Measurements from ENCODE around the gene NLRP6.
"Not testable (repeated sequence)": the region's sequence is repeated elsewhere in the genome, so short reads cannot be mapped to it uniquely, and the experiment has no call there.

NLRP6 gene

GRCh38 chr11:319121-319887, 41.1 kb downstream of the NLRP6 start:
- DNase-seq (ENCODE audit: low read depth in 3 of 3, low spot score in 1 of 3), result not testable (repeated sequence)

DNA sequence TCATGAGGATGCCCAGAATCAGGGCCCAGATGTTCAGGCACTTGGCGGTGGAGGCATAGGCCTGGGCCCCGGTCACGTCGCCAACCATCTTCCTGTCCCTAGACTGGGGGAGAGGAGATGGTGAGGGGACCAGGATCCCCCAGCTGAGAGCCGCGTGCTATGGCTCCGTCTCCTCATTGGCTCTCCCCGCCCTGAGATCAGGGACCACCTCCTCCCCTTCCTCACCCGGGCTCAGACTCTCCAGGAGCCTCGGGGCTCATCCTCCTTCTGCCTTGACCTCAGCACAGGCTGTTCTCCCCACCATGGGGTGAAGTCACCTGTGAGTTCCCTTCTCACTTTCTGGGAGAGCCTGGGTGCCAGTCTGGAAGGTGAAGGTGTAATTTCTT, 41.7 kb downstream of the NLRP6 start:
- DNase-seq (ENCODE audit: low read depth in 3 of 3, low spot score in 1 of 3), result not testable (repeated sequence)

- no peak for DNase-seq (ENCODE audit: low read depth in 3 of 3, low spot score in 1 of 3)
Observed at GRCh38 chr11:324156-324555, 45.9 kb downstream of the NLRP6 start.

DNA sequence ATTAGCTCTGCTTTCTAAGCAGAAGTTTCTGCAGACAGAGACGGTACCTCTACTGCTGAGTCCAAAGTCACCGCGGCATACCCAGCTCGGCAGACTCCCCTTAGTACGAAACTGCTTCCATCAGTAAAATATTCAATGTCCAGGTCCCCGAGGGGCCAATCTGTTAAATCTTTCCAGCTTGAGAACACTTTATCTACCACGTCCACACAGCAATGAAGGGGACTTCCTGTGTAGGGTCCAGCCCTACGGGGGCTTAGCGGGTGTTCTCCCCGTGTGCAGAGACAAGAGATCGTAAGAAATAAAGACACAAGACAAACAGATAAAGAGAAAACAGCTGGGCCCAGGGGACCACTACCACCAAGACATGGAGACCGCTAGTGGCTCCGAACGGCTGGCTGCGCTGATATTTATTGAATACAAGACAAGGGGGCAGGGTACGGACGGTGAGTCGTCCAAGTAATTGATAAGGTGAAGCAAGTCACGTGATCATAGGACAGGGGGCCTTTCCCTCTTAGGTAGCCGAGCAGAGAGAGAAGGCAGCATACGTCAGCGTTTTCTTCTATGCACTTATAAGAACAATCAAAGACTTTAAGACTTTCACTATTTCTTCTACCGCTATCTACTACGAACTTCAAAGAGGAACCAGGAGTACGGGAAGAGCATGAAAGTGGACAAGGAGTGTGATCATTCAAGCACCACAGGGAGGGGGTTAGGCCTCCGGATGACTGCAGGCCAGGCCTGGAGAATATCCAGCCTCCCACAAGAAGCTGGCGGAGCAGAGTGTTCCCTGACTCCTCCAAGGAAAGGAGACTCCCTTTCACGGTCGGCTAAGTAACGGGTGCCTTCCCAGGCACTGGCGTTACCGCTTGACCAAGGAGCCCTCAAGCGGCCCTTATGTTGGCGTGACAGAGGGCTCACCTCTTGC, 46.6 kb downstream of the NLRP6 start:
- DNase-seq (ENCODE audit: low read depth in 3 of 3, low spot score in 1 of 3), result not testable (repeated sequence)

GRCh38 chr11:325796-326591, 47.8 kb downstream of the NLRP6 start:
- no peak for DNase-seq (ENCODE audit: low read depth in 3 of 3, low spot score in 1 of 3)

DNA sequence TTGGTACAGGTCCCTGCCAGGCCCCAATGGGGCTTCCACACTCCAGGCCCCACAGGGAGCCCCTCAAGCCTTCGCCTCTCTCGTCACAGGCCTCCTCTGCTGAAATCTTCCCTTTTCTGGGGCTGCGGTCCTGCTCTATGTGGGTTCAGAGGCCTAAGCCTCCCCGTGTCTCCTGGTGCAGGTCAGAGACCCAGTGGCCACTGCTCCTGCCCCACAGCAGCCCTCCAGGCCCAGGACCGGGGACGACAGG, 48.3 kb downstream of the NLRP6 start:
- DNase-seq (ENCODE audit: low read depth in 3 of 3, low spot score in 1 of 3), result no peak

- no peak for DNase-seq (ENCODE audit: low read depth in 3 of 3, low spot score in 1 of 3)
Observed at GRCh38 chr11:326842-327580, 48.8 kb downstream of the NLRP6 start.

DNA sequence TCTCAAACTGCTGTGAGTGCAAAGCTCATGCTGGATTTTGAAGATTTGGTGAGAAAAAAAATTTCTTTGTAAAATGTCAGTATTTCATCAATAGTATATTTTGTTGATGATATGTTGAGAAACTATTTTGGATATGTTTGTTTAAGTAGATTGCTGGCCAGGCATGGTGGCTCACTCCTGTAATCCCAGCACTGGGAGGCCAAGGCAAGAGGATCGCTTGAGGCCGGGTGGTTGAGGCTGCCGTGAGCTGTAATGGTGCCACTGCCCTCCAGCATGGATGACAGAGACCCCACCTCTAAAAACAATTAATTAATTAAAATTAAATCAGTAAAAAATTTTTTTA, 49.3 kb downstream of the NLRP6 start:
- no peak for DNase-seq (ENCODE audit: low read depth in 3 of 3, low spot score in 1 of 3)

GRCh38 chr11:328012-328411, 49.8 kb downstream of the NLRP6 start:
- no peak for DNase-seq (ENCODE audit: low read depth in 3 of 3, low spot score in 1 of 3)

GRCh38 chr11:328516-329100, 50.4 kb downstream of the NLRP6 start:
- DNase-seq (ENCODE audit: low read depth in 3 of 3, low spot score in 1 of 3), result not testable (repeated sequence)

- DNase-seq (ENCODE audit: low read depth in 3 of 3, low spot score in 1 of 3), result no peak
Observed at GRCh38 chr11:329886-330253, 51.7 kb downstream of the NLRP6 start.

GRCh38 chr11:330307-330693, 52.1 kb downstream of the NLRP6 start:
- DNase-seq (ENCODE audit: low read depth in 3 of 3, low spot score in 1 of 3), result no peak

- DNase-seq (ENCODE audit: low read depth in 3 of 3, low spot score in 1 of 3), result no peak
Observed at GRCh38 chr11:330694-331357, 52.6 kb downstream of the NLRP6 start.

- DNase-seq (ENCODE audit: low read depth in 3 of 3, low spot score in 1 of 3), result no peak
Observed at GRCh38 chr11:331358-332060, 53.3 kb downstream of the NLRP6 start.

GRCh38 chr11:332651-333480, 54.7 kb downstream of the NLRP6 start:
- DNase-seq (ENCODE audit: low read depth in 3 of 3, low spot score in 1 of 3), result no peak

GRCh38 chr11:333616-334263, 55.5 kb downstream of the NLRP6 start:
- DNase-seq (ENCODE audit: low read depth in 3 of 3, low spot score in 1 of 3), result not testable (repeated sequence)

- no peak for DNase-seq (ENCODE audit: low read depth in 3 of 3, low spot score in 1 of 3)
Observed at GRCh38 chr11:334264-334994, 56.2 kb downstream of the NLRP6 start.

Measured in stimulated activated CD4-positive, alpha-beta T cell treated with anti-CD3 and anti-CD28 coated beads, TNF-alpha, amount 100 ng/mL, for 1 hour (primary cell).